Measurements from ENCODE around the gene HSPBP1. TPM values are rescaled to one million over a fixed set of nuclear protein-coding genes. Genes with fewer than 3 reads are reported as not detected.

Gene HSPBP1
- total RNA-seq, 1 donor, result 25.0 TPM

DNA sequence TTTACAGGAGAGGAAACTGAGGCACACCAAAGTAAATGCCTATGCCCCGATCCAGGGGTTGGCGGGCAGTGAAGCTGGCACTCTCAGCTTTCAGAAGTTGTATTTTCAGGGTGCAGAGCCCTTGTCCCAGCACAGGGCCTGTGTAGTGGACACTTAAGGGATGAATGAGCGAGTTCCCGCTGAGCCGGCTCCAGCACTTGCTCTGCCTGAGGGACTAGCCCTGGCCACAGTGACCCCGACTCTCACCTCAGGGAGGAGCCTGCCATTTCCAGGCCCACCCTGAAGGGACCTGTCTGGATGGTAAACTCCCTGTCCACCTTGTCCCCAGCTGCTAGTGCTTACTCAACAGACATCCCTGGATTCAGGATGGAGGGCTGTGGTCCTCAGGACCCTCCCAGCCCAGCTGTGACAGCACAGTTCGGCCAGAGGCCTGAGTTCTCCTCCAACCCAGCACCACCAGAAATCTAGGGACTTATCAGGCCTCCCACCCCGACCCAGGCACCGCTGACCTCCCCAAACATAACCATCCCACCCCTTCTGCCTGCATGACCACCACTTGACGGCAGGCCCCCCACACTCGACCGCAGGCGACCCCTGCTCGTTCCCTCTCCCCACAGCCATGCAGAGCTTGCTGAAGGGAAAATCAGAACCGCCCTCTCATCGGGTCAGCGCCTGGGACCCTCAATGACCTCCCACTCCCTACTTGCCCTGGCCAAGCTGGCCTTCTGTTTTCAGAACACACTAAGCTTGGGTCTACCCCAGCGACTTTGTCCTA, 29.5 kb downstream of the HSPBP1 start:
- no peak for DNase-seq (ENCODE audit: low read depth)

DNA sequence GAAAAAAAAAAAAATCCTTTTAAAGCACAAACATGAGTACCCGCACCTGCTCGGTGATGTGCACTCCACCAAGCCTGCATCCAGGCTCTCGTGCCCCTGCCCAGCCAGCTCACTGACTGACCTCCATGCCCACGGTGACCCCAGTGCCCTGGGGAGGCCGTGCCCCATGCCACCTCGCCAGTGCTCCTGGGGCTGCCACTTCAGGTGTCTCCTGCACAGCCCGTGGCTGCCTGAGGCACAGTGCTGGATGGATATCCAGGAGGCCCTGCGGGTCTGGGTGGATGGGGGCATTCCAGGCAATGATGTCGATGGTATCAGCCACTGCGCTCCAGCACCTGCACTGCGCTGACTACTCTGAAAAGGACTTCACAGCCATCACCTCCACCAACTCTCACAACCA, 30.1 kb downstream of the HSPBP1 start:
- no peak overlapping the region for H3K4me3 ChIP-seq (ENCODE audit: low read depth, low read length)
- TF ChIP-seq, protein P1, sequence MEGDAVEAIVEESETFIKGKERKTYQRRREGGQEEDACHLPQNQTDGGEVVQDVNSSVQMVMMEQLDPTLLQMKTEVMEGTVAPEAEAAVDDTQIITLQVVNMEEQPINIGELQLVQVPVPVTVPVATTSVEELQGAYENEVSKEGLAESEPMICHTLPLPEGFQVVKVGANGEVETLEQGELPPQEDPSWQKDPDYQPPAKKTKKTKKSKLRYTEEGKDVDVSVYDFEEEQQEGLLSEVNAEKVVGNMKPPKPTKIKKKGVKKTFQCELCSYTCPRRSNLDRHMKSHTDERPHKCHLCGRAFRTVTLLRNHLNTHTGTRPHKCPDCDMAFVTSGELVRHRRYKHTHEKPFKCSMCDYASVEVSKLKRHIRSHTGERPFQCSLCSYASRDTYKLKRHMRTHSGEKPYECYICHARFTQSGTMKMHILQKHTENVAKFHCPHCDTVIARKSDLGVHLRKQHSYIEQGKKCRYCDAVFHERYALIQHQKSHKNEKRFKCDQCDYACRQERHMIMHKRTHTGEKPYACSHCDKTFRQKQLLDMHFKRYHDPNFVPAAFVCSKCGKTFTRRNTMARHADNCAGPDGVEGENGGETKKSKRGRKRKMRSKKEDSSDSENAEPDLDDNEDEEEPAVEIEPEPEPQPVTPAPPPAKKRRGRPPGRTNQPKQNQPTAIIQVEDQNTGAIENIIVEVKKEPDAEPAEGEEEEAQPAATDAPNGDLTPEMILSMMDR (IDR thresholded peaks at IDR 0.05; ENCODE audit: insufficient read depth, low read depth, low read length), result no peak
- DNase-seq (ENCODE audit: low read depth), result no peak

More for the DNA sequence above, 29.5 kb downstream of the HSPBP1 start:
- no peak overlapping the region for H3K4me3 ChIP-seq (ENCODE audit: low read depth, low read length)
- TF ChIP-seq, protein P1 (IDR thresholded peaks at IDR 0.05; ENCODE audit: insufficient read depth, low read depth, low read length), result no peak

DNA sequence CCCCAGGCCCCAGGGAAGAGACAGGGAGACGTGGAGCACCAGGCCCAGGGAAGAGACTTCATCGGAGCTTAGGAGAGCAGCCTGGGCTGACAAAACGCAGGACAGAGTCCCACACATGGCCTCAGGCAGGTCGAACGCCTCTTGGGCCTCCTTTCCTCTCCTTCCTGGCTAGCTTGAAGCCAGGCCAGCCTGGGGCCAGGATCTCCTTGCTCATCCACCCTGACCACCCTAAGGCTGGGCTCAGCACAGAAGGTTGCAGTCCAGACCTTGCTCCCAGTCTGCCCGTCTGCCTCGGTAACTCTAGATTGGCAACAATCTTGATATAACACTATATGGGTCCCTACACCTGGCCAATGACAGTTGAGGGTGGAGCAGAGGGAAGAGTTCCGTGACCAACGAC, 31.2 kb downstream of the HSPBP1 start:
- no peak overlapping the region for H3K4me3 ChIP-seq (ENCODE audit: low read depth, low read length)
- DNase-seq (ENCODE audit: low read depth), result no peak
- TF ChIP-seq, protein P1 (IDR thresholded peaks at IDR 0.05; ENCODE audit: insufficient read depth, low read depth, low read length), result no peak

DNA sequence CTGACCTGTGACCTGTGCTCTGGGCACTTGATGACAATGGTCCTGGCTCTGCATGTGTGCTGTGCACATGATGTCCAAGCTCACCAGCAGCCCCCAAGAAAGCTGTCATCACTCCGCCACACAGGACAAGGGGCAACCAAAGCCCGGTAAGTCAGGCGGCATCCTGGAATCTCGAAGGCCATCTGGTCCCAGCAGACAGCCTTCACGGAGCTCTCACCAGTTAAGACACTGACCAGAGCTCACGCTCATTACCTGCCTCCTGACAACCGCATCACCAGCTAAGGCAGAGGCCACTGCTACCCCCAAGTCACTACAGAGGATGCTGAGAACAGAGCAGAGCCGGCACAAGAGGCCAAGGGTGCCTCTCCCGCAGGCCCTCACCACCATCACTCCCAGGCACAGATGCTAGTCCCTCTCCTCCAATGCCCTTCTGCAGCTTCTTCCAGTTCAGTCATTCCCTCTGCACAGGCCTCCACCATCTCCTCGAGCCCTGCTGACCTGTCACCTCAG, 31.7 kb downstream of the HSPBP1 start:
- H3K4me3 ChIP-seq (ENCODE audit: low read depth, low read length), result no peak overlapping the region

DNA sequence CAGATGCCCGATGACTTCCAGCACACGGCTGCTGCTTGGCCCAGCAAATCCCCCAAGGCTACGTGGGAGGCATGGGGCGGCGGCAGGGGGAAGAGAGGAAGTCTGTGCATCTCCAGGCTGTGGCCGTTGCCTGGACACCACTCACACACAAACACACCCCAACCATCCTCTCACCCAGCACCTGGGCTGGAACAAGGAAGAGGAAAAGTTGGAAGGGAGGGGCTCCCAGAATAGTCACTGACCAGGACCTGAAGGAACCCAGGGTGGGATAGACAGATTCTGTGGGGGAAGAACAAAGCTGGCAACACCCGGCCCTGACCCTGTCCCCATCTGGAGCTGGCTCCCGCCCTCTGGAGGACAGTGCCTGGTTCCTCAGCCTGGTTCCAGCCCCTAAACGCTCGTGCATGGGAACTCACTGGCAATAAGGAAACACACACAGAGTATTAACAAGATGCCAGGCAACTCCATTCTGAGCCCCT, 32.2 kb downstream of the HSPBP1 start:
- DNase-seq (ENCODE audit: low read depth), result peak; percentile 47
- TF ChIP-seq, protein P1 (IDR thresholded peaks at IDR 0.05; ENCODE audit: insufficient read depth, low read depth, low read length), result no peak
- no peak overlapping the region for H3K4me3 ChIP-seq (ENCODE audit: low read depth, low read length)

More for the DNA sequence above, 31.7 kb downstream of the HSPBP1 start:
- TF ChIP-seq, protein P1 (IDR thresholded peaks at IDR 0.05; ENCODE audit: insufficient read depth, low read depth, low read length), result no peak
- no peak for DNase-seq (ENCODE audit: low read depth)

DNA sequence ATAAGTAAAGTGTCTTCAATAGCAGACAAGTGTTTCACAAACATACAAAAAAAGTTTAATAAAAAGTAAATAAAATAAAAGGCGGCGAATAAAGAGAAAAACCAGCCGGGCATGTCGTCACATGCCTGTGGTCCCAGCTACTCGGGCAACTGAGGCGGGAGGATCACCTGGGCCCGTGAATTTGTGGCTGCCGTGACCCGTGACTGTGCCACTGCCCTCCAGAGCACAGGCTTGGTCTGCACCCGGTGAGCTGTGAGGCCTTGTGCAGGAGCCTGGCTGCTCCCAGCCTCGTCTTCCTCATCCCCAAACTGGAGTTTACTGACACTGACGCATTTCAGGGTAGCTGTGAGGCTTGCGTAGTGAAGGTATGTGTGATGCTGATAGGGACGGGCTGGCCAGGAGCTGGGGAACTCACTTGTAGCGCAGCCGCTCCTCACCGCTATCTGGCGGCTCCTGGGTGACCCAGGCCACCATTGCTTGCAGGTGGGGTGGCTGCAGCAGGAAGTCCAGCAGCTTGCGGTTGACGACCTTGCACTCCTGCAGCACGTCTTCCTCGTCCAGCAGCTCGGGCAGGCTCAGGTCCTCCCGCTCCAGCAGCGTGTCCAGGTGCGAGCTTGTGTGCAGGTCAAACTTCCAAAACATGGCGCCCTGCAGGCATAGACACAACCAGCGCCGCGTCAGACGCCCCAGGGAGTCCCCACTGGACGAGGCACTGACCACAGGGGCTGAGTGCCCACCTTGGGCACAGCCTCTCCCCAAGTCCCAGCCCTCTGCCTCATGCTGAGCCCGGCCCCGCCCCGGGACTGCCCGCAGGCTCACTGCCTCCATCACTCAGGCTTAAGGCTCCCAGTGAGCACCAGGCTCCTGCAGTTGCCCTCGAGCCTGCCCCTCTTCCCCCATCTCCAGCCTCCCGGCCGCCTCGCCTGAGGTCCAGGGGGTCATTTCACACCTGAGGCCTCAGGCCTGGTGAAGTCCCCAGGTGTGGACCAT, 33.2 kb downstream of the HSPBP1 start:
- TF ChIP-seq, protein P1 (IDR thresholded peaks at IDR 0.05; ENCODE audit: insufficient read depth, low read depth, low read length), result no peak
- no peak for DNase-seq (ENCODE audit: low read depth)

More for the DNA sequence above, 33.2 kb downstream of the HSPBP1 start:
- H3K4me3 ChIP-seq (ENCODE audit: low read depth, low read length), result no peak overlapping the region

Measured in fibroblast of villous mesenchyme (primary cell).